AG09309 (cell line): Measurements from ENCODE around the gene PDE6B.

Experiments used
- DNase-seq: peaks from one replicate; pipeline ENCODE4 v3.0.0-alpha.2; 2010; ENCODE audit warnings: low read depth
- H3K4me3 ChIP-seq: 2 replicates; pipeline ENCODE4 v1.5.1; 2011; ENCODE audit warnings: mild to moderate bottlenecking, low read depth, low read length, moderate library complexity; ENCODE audit not compliant: control insufficient read depth
- TF ChIP-seq, protein P1 (sequence below): IDR thresholded peaks from 2 replicates; pipeline ENCODE4 v1.5.1; 2011; ENCODE audit warnings: mild to moderate bottlenecking, low read depth, low read length, inconsistent platforms; ENCODE audit not compliant: insufficient read depth, control insufficient read depth; ENCODE audit errors: missing control alignments

The PDE6B gene

GRCh38 chr4:616911-617643 is 8.3 kb upstream of the PDE6B start:
- H3K4me3 ChIP-seq = no peak overlapping the region
- TF ChIP-seq, protein P1, sequence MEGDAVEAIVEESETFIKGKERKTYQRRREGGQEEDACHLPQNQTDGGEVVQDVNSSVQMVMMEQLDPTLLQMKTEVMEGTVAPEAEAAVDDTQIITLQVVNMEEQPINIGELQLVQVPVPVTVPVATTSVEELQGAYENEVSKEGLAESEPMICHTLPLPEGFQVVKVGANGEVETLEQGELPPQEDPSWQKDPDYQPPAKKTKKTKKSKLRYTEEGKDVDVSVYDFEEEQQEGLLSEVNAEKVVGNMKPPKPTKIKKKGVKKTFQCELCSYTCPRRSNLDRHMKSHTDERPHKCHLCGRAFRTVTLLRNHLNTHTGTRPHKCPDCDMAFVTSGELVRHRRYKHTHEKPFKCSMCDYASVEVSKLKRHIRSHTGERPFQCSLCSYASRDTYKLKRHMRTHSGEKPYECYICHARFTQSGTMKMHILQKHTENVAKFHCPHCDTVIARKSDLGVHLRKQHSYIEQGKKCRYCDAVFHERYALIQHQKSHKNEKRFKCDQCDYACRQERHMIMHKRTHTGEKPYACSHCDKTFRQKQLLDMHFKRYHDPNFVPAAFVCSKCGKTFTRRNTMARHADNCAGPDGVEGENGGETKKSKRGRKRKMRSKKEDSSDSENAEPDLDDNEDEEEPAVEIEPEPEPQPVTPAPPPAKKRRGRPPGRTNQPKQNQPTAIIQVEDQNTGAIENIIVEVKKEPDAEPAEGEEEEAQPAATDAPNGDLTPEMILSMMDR = no peak
- no peak for DNase-seq

DNA sequence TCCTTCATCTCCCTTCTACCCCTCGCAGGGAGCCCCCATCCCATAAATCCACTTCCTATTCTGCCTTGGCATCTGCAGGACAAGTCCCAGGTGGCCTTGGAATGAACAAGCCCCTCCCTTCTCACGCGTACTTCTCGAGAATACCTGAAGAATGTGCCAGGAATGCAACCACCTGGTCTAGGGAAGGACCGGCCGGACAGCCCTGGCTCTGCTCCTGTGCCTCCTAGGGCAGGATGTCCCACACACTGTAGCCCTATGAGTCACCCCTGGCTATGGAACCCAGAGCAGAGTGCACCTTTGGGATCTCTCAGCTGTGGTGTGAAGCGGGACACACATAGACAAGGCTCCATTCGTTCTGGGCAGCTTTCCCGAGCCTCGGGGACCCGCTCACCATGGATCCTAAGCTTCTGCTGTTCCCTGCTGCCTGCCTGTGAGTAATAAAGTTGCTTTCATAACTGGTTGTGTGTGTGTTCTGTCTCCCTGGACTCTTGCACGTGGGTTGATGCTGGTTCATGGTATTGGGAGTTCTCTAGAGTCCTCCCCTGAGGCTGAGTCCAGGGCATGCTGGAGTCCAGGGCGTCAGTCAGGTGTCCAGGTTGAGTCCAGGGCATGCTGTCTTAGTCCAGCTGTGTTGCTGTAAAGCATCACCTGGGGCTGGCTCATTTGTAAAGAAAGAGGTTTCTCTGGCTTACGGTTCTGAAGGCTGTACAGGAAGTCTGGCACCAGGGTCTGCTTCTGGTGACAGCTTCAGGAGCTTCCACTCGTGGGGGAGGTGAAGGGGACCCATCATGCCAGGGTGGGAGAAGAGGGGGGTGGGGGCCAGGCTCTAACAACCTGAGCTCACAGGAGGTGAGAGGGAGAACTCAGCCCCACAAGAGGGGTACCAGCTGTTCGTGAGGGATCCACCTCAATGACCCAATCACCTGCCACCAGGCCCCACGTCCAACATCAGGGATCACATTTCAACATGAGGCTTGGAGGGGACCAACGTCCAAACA is 7.4 kb upstream of the PDE6B start:
- no peak for DNase-seq
- H3K4me3 ChIP-seq = no peak overlapping the region
- TF ChIP-seq, protein P1 = no peak

DNA sequence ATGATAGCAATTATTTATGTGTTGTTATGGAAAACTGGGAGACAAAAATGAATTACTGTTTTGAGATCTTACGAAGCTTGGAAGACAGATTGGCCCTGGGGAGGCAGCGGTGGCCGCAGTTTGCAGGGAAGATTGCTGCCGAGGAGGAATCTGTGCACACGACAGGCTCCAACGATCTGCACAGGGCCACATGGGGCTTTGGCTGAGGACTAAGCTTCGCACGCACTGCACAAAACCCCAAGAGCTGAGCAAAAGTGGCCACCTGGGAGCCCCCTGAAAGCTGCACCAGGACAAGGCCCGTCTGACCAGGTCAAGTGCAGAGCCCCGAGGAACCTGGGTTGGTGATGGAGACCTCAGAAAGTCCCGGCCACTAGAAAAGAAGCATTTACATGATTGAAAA is 5.2 kb upstream of the PDE6B start:
- TF ChIP-seq, protein P1 = no peak
- no peak overlapping the region for H3K4me3 ChIP-seq
- DNase-seq = no peak

GRCh38 chr4:620851-621261 is 4.5 kb upstream of the PDE6B start:
- TF ChIP-seq, protein P1 = no peak
- DNase-seq = no peak
- H3K4me3 ChIP-seq = no peak overlapping the region

GRCh38 chr4:621296-622070 is 3.9 kb upstream of the PDE6B start:
- TF ChIP-seq, protein P1 = no peak
- DNase-seq = no peak
- no peak overlapping the region for H3K4me3 ChIP-seq

- no peak for DNase-seq
- H3K4me3 ChIP-seq = no peak overlapping the region
- TF ChIP-seq, protein P1 = no peak
Observed at GRCh38 chr4:622071-622995, 3.0 kb upstream of the PDE6B start.
